ENCODE results near the gene RNF121. TPM values are rescaled to one million over a fixed set of nuclear protein-coding genes. Genes with fewer than 3 reads are reported as not detected.

Gene RNF121
- total and polyA plus RNA-seq, 2 of the 13 experiments (the other 11 are each of a cell fraction or from before 2014, with no cell fraction given) = 28.6 to 44.3 TPM

DNA sequence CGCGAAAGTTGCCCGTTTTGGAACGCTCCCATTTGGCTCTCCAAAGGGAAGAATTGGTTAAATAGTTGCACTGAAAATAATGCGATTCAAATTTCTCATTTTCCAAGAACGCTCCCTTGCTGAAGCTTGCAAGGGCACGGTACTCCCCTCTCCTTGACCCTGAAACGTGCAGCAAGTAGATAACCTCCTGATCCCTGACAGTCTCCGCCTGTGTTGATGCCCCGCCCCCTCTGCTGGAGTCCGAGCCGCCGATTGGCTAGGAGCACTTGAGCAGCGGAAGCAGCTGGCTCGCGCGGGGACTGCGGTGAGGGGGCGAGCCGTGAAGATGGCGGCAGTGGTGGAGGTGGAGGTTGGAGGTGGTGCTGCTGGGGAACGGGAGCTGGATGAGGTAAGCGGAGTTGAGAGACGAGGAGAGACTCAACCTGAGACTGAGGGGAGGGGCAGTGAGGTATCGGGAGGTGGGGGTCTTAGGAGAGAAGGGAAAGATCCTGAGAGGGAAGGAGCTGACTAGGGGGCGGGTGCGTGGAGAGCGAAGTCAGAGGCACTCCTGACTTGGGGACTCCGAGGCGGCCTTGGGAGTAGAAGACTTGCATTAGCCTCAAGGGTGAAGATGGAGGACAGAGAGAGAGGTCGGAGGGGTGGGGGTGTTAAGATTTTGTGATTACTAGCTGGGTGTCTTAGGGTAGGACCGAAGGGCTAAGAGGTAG, at the start of gene RNF121 (continued):
- TF ChIP-seq ELF4 (CRISPR knock-in tag; IDR thresholded peaks at IDR 0.05; ENCODE audit: borderline replicate concordance) = no peak; the same call in 1 of the 2 replicates
- no peak for TF ChIP-seq SMYD3 (CRISPR knock-in tag; IDR thresholded peaks at IDR 0.05)
- TF ChIP-seq ATF7 (IDR thresholded peaks at IDR 0.05) = no peak
- no peak for TF ChIP-seq ATF7 (CRISPR knock-in tag; IDR thresholded peaks at IDR 0.05)
- no peak for TF ChIP-seq ZFP36L2 (CRISPR knock-in tag; IDR thresholded peaks at IDR 0.05)
- TF ChIP-seq ZBTB25 (CRISPR knock-in tag; IDR thresholded peaks at IDR 0.05) = no peak; the same call in 1 of the 2 replicates
- TF ChIP-seq ZNF136 (CRISPR knock-in tag; IDR thresholded peaks at IDR 0.05; ENCODE audit: low read depth) = no peak
- 0 out of 2 replicates have a peak, but pooled peaks have one; percentile 31 for TF ChIP-seq RXRA (CRISPR knock-in tag; IDR thresholded peaks at IDR 0.05)
- no peak for TF ChIP-seq MXD1 (CRISPR knock-in tag; IDR thresholded peaks at IDR 0.05)
- 0 out of 2 replicates have a peak, but pooled peaks have one; percentile 55 for TF ChIP-seq ZNF891 (CRISPR knock-in tag; IDR thresholded peaks at IDR 0.05)
- TF ChIP-seq CENPBD1 (CRISPR knock-in tag; IDR thresholded peaks at IDR 0.05; ENCODE audit: borderline replicate concordance, low read depth) = no peak
- no peak for TF ChIP-seq ONECUT2 (CRISPR knock-in tag; IDR thresholded peaks at IDR 0.05)
- no peak for TF ChIP-seq ZUFSP (CRISPR knock-in tag; IDR thresholded peaks at IDR 0.05; ENCODE audit: borderline replicate concordance)
- peak; percentile 44 for TF ChIP-seq SRY (CRISPR knock-in tag; IDR thresholded peaks at IDR 0.05)
- TF ChIP-seq ZNF562 (CRISPR knock-in tag; IDR thresholded peaks at IDR 0.05; ENCODE audit: borderline replicate concordance) = no peak
- TF ChIP-seq GPN1 (CRISPR knock-in tag; IDR thresholded peaks at IDR 0.05; ENCODE audit: borderline replicate concordance) = no peak
- TF ChIP-seq DBP (CRISPR knock-in tag; IDR thresholded peaks at IDR 0.05; ENCODE audit: not compliant biosample characterization) = no peak
- no peak for TF ChIP-seq ZNF282 (IDR thresholded peaks at IDR 0.05; ENCODE audit: partially characterized antibody)
- TF ChIP-seq, protein P1, sequence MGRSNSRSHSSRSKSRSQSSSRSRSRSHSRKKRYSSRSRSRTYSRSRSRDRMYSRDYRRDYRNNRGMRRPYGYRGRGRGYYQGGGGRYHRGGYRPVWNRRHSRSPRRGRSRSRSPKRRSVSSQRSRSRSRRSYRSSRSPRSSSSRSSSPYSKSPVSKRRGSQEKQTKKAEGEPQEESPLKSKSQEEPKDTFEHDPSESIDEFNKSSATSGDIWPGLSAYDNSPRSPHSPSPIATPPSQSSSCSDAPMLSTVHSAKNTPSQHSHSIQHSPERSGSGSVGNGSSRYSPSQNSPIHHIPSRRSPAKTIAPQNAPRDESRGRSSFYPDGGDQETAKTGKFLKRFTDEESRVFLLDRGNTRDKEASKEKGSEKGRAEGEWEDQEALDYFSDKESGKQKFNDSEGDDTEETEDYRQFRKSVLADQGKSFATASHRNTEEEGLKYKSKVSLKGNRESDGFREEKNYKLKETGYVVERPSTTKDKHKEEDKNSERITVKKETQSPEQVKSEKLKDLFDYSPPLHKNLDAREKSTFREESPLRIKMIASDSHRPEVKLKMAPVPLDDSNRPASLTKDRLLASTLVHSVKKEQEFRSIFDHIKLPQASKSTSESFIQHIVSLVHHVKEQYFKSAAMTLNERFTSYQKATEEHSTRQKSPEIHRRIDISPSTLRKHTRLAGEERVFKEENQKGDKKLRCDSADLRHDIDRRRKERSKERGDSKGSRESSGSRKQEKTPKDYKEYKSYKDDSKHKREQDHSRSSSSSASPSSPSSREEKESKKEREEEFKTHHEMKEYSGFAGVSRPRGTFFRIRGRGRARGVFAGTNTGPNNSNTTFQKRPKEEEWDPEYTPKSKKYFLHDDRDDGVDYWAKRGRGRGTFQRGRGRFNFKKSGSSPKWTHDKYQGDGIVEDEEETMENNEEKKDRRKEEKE (IDR thresholded peaks at IDR 0.05) = no peak
- TF ChIP-seq ZNF782 (CRISPR knock-in tag; IDR thresholded peaks at IDR 0.05; ENCODE audit: borderline replicate concordance) = no peak
- TF ChIP-seq ZFP41 (CRISPR knock-in tag; IDR thresholded peaks at IDR 0.05; ENCODE audit: borderline replicate concordance) = no peak
- TF ChIP-seq, protein P2, sequence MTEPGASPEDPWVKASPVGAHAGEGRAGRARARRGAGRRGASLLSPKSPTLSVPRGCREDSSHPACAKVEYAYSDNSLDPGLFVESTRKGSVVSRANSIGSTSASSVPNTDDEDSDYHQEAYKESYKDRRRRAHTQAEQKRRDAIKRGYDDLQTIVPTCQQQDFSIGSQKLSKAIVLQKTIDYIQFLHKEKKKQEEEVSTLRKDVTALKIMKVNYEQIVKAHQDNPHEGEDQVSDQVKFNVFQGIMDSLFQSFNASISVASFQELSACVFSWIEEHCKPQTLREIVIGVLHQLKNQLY (CRISPR knock-in tag; IDR thresholded peaks at IDR 0.05) = no peak

Data from HepG2 (cell line).